Measurements from ENCODE around the gene ATP2B2.
"Not testable (repeated sequence)": the region's sequence is repeated elsewhere in the genome, so short reads cannot be mapped to it uniquely, and the experiment has no call there.

Gene ATP2B2

DNA sequence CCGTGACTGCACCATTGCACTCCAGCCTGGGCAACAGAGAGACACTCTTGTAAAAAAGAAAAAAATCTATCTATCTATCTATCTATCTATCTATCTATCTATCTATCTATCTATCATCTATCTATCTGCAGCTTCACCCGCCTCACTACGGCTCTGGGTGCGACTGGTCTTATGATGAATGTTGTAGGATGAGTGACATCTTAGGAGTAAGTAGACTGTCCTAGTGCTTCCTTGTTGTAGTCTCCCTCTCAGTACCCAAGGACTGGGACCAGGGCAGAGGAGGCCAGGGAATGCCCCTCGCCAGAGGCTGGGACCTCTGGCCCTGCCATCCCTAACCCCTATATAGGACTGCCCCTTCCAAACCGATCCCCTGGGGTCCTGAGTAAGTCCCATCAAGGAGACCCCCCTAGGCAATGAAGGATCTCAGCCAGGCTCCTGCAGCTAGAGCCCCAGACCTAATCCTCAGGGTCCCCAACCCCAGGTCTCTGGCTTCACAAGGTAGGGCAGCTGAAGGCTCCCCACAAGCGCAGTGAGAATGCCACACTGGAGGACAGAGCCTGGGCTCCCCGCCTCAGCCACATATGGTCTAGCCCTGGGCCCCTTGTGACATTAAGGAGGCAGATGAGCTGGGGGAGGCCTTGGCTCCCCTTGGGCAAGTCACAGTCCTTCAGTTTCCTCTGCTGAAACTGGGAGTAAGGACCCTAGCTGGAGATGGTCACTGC lies 183.6 kb downstream of the ATP2B2 start:
- DNase-seq (ENCODE audit: low spot score), result no peak

DNA sequence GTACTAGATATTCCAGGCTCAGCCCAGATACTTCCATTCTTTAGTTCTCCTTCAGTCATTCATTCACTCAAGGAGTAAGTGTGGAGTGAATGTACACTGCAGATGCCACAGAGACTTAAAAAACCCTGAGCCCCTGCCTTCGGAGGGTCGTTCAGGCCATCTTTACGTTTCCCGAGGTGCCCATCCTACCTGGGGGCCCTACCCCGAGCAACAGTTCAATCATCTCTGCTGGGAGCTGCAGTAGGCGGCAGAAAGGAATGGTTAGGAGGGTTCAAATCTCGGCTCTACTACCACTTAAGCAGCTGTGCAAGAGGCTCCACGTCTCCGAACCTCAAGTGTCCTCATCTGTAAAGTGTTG lies 185.1 kb downstream of the ATP2B2 start:
- DNase-seq (ENCODE audit: low spot score), result no peak

DNA sequence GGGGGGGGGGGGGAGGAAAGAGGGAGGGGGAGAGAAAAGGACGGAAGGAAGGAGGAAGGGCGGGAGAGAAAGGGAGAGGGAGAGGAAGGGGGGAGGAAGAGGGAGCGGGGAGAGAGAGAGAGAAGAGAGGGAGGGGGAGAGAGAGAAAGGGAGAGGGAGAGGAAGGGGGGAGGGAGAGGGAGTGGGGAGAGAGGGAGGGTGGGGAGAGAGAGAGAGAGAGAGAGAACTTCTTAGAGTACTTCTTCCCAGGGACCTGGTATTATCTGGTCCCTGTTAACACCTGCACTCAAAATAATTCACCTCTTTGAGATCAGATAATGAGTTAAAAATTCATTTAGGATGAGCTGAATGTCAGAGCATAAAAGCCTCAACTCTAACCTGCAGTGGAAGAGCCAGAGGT lies 185.6 kb downstream of the ATP2B2 start:
- no peak for DNase-seq (ENCODE audit: low spot score)

DNA sequence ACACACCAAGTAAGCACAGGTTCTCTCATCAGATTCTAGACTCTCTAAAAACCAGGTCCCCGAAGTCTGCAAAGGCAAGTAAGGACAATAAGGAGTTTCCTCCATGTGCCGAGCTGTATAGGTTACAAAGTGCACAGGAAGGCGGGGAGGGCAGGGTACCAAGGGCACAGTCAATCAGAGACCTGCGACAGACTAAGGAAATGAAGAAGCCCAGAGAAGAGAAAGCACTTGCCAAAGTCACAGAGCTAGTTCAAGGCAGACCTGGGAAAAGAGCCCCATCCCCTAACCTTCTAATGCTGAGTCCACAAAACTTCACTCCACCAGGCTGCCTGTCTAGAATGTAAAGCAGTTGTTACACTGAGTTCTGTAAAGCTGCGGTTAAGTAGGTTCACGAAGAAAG lies 186.1 kb downstream of the ATP2B2 start:
- DNase-seq (ENCODE audit: low spot score), result no peak

DNA sequence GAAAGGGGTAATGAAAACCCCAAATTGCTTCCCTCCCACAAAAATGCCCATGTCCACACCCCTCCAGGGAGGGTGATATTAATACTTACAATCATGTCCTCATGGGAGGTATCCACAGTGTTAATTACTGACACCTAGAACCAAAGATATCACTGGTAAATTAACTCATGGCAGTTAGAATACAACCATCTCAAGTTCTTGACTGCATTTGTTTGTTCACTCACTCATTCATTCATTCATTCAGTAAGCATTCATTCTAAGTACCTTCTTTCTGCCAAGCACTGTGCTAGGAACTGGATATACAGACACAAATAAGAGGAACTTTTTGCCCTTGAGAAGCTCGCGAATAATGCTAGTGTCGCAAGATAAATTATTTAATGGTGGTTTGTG lies 187.4 kb downstream of the ATP2B2 start:
- DNase-seq (ENCODE audit: low spot score), result no peak

DNA sequence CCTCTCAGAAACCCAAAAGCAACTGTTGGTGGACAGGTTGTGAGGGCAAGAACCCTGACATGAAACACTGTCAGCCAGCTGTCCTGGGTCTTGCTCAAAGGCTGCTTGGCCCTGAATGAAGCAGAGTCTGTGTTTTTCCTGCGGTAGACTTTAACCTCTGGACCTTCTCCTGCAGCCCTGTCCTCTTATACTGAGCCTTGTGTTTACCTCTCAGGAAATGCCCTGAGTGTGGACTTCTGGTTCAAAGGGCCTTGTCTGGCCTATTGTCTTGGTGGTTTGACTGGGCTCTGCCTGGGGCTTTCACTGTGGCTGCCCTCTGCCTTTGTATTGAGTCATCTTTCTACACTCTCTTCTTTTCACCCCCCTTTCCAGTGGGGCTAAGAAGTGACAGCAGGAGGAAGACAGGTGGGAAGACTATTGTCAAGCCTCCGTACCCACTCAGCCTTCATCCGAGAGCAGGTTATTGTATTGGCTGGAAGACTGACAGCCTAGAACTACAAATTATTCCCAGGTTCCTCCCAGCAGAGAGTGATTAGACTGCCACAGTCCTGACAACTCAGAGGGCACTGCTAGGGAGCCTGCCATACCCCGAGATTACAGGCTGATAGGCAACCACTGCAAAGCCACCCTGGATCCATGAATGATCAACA lies 187.9 kb downstream of the ATP2B2 start:
- no peak for DNase-seq (ENCODE audit: low spot score)

DNA sequence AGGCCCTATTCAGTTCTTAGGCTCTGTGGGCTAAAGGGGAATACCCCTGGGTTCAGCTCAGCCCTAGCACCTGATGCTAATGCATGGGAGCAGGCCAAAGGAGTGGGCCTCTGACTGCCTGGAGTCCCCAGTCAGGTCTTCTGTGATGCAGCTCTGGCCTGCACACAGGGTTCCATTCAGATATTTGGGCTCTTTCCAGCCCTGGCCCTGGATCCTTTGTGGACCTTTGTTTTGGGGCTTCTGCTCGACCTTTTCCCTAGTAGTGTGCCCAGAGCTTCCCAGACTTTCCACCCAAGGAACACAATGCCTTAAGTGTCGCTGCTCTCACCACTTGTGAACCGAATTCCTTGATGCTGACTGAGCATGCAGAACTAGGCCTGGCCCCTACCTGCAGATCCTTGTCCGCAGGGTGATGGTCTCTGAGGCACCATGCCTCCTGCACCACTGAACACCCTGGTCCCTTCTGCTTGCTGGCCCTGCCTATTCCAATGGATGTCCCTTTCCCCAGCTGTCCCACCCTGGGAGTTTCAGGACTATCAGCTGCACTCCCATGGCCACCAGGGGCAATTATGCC lies 189.5 kb downstream of the ATP2B2 start:
- no peak for DNase-seq (ENCODE audit: low spot score)

DNA sequence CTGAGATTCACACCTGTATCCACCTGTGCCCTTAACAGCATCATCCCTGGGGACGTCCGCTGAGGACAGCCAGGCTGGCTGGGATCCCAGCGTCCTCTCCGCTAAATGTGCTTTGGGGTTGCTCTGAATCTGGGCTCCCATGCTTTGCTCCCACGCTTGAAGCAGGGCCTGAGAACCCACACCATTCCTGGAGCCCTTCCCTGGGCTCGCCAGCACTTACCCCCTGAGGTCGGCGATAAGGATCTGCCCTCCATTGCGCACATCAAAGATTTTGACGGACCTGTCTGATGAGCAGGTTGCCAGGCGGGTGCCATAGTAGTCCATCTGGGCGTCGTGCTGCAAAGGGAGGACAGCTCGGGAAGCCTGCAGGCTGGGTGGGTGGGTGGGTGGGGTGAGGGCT lies 190.3 kb downstream of the ATP2B2 start:
- no peak for DNase-seq (ENCODE audit: low spot score)

DNA sequence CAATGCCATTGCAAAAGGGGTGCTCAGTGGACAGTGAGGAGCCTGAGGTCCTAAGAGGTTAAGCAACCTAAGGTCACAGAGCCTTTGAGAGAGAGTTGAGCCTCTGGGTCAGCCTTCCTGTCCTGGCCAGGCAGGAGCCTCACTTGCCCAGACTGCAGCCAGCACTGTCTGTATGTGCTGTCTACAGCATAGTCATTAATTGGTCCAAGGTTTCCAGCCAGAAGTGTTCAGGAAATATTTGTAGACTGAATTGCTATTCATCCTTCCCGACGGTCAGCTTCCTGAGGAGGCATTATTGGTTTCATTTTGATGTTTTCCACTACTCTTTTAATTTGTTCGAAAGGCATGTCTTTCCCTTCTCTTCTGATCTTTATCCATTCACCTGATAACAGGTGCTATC lies 192.5 kb downstream of the ATP2B2 start:
- DNase-seq (ENCODE audit: low spot score), result no peak

DNA sequence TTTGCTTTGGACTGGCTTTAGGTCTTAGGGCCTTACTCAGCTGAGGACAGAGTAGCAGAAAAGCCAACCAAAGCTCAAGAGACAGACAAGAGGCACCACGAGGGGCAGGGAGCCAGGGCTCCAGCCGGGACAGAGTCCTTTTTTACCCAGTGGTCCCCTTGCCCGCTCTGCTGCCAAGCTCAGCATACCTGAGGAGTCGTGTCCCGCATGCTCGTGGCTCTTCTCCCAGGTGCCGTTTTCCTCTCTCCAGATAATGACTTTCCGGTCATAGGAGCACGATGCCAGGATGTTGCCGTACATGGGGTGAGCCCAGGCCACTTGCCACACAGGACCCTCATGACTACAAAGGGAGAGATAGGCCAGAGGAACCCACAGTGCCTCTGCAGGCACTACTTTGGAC lies 193.0 kb downstream of the ATP2B2 start:
- no peak for DNase-seq (ENCODE audit: low spot score)

DNA sequence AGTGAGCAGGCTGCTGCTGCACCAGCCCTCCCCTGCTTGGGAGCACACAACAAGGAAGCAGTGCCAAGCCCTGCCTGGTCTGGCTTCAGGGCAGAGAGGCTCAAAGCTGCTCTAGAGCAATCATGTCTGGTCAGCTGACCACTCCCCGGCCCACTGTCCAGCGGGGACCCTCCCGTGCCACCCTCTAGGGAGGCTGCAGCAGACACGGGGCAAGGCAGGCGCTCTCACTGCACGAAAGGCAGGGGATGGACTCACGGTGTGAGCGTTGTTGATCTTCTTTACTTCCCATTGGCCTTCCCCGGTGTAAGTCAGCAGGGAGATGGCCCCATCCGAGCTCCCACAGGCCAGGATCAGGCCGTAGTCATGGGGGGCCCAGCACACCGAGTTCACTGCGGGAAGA lies 193.7 kb downstream of the ATP2B2 start:
- DNase-seq (ENCODE audit: low spot score), result no peak

DNA sequence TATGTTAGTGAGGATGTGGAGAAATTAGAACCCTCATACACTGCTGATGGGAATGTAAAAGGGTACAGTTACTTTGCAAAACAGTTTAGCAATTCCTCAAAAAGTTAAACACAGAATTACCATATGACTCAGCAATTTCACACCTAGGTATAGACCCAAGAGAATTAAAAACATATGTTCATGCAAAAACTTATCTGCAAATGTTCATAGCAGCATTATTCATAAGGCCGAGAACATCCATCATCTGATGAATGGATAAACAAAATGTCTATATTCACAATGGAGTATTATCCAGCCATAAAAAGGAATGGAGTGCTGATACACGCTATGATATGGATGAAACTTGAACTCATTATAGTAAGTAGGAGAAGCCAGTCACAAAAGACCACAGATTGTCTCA lies 194.8 kb downstream of the ATP2B2 start:
- DNase-seq (ENCODE audit: low spot score), result no peak

DNA sequence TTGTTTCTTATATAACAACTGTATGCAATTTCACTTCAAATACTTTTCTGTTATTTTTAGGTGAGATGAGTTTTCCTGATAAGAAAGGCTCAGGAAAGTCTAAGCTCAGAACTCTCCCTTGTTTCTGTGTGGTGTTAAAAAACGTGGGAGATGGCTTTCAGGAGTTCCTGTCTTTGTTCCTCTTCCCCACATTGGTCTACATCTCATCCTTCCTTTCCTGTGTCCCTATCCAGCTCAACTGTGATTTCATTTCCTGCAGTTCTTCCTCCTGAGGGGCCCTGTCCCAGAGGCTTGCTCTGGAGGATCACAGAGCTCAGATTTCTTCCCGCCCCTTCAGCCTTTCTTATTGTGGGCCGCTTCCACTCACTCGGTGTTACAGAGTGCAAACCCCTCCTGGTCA lies 195.7 kb downstream of the ATP2B2 start:
- DNase-seq (ENCODE audit: low spot score), result no peak

DNA sequence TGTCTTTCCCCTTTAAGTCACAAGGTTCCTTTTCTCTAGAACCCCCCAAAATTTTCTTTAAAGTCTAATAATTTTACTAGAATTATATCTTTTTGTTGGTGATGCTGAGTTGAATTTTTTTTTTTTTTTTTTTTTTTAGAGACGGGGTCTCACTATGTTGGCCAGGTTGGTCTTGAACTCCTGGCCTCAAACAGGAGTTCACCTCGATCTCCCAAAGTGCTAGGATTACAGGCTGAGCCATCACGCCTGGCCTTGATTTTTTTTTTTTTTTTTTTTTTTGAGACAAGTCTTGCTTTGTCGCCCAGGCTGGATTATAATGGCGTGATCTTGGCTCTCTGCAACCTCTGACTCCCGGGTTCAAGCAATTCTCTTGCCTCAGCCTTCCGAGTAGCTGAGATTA lies 196.7 kb downstream of the ATP2B2 start:
- DNase-seq (ENCODE audit: low spot score), result no peak

DNA sequence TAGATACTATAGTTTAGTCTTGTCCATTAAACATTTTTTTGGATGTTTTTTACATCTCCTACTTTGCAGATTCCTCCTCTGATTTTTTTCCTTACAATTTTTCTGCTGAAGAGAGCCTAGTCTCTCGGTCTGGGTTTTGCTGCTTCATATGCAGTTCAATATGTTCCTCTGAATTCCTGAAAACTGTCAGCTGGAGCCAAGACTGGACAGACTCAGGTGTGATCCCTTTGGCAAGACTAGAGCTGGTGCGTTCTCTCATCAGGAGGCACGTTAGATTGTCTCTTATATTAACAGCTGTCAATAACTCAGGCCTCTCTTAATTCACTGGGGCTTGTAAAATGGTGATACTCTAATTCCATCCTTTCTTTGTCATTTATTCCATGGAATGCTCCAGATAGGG lies 199.2 kb downstream of the ATP2B2 start:
- no peak for DNase-seq (ENCODE audit: low spot score)

DNA sequence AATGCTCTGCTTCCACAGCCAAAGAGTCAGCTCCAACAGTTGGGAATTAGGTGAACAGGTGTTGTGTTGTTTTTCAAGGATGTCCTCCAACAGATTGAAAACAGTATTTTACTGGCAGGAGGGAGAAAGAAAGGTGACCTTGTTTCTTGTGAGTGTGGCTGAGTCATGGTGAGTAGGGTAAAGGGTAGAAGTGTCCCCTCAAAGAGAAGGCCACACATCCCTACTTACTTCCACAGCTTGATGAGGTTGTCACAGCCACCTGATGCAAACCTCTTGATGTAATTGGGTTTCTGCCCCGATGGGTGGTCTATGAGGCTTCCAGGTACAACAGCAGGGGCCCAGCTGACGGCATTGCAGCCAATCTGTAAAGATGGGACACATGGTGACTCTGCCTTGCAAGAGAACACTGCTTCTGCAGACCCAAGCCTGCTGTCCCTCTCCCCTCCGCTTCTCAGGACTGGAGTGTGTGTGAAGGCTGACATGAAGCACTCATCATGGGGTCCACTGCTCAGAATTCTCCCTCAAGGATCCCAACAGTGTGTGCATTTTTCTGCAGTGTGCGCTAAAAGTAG lies 200.0 kb downstream of the ATP2B2 start:
- DNase-seq (ENCODE audit: low spot score), result no peak

DNA sequence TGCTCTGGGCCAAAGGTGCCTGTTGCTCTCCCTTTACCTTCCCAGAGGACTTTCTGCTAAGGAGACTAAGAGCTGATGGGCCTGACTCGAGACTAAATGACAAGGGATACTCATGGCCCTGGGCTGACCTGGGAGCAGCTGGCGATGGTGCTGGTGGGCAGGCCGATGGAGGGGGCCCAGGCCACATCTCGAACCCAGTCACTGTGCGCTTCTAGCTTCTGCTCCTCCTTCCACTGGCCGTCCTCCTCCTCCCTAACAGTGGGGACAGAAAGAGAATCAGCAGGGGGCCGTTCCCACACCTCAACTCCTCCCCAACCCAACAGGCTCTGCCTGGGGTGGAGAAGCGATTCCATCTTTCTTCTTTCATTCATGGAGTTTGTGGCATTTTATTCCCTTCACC lies 200.5 kb downstream of the ATP2B2 start:
- no peak for DNase-seq (ENCODE audit: low spot score)

DNA sequence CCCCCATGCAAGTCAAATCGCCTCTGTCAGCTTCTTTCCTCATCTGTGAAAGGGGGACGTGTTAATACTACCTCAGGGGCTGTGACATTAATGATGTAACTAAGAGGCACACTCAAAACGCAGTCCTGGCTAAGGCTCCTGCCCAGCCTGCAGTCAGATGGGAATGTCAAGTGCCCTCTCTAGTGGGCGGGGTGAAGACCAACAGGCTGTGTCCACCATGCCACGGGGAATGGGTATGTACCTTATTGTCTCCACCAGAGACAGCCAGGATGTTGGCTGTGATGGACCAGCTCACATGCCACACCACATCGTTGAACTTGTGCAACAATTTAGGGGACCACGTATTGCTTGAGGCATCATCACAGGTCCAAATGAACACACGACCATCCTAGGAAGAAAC lies 201.6 kb downstream of the ATP2B2 start:
- no peak for DNase-seq (ENCODE audit: low spot score)

DNA sequence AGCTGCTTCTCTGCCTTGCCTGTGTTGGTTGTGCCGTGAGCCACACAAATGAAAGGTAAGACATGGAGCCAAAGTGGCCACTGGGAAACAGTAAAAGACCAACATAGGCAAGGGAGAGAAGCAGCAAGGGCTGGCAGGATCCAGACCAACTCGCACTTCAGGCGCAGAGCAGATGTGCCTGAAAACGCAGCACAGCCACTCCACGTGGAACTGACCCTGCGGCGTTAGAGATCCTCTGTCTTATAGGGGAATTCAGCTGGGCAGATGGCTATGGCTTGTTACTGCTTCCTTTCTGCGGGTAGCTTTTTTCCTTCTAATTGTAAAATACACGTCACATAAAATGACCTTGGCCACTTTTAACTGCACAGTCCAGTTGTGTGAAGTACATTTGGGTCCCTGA lies 202.3 kb downstream of the ATP2B2 start:
- DNase-seq (ENCODE audit: low spot score), result no peak

DNA sequence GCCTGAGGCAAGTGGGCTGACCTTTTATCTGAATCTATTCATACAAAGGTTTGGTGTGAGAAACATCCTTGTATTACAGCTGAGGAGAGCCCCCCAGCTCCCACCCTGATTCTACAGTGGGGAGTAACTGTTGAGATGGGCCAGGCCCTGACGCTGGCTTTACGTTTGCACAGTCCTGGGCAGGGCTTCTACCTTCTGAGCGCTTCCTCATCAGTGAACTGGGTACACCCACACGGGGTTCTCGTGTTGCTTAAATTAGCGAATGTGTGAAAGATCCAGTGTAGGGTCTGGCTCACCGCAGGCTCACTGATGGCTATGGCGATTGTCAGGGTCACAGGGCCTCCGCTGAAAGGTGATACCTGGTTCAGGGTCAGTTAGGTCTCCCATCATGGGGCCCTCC lies 205.3 kb downstream of the ATP2B2 start:
- DNase-seq (ENCODE audit: low spot score), result no peak

DNA sequence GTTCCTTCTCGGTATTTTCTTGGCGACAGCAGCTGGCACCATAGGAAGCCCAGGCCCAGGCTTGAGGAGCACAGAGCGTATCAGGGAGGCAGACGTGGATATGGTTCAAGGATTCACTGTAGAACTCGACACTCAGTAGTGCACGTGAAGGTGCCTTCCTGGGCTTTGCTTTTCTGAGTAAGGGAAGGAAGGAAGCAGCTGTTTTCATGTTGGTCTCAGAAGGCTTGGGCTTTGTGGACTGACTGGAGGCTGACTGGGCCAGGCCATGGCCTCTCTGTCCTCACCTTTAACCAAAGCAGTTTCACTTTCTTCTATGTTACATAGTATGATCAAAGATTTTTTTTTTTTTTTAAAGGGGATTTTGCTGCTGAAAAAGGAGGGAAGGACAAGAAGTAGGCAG lies 205.7 kb downstream of the ATP2B2 start:
- no peak for DNase-seq (ENCODE audit: low spot score)

DNA sequence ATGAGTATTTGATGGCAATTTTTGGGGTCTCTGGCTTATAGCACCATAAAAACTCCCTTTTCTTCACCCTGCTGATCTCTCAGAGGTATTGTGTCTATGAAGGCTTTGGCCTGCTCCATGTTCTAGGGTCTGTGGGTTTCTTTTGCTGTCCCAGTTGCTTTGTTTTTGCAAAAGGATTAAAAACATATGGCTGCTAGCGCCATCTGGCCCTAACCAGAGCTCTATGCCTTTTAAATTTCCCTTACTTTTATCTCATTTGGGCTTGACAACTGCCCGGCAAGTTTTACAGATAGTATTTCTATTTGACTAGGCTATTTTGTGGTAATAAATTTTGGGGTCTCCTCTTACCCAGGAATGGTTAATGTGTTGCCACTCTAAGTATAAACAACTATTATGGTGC lies 206.2 kb downstream of the ATP2B2 start:
- DNase-seq (ENCODE audit: low spot score), result no peak

DNA sequence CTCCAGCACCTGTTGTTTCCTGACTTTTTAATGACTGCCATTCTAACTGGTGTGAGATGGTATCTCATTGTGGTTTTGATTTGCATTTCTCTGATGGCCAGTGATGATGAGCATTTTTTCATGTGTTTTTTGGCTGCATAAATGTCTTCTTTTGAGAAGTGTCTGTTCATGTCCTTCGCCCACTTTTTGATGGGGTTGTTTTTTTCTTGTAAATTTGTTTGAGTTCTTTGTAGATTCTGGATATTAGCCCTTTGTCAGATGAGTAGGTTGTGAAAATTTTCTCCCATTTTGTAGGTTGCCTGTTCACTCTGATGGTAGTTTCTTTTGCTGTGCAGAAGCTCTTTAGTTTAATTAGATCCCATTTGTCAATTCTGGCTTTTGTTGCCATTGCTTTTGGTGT lies 207.3 kb downstream of the ATP2B2 start:
- not testable (repeated sequence) for DNase-seq (ENCODE audit: low spot score)

Measured in hematopoietic multipotent progenitor cell treated with erythropoietin and hydrocortisone succinate and interleukin-3 and kit ligand, for 17 days (in vitro differentiated cells).